Vagina (tissue), 2 donors: ENCODE data around the gene SLC28A2. TPM values are rescaled to one million over a fixed set of nuclear protein-coding genes. Genes with fewer than 3 reads are reported as not detected.
"Not testable (repeated sequence)": the region's sequence is repeated elsewhere in the genome, so short reads cannot be mapped to it uniquely, and the experiment has no call there.

ENCODE experiments used
- DNase-seq, 2 donors: peaks; one replicate each; pipeline ENCODE4 v3.0.0-alpha.2; 2017; ENCODE audit errors: extremely low spot score in 2 of 2
- H3K27ac ChIP-seq: fragments of 200-600 bp; sonication (generic); one replicate; pipeline ENCODE4 v1.5.1; 2019
- H3K27me3 ChIP-seq: fragments of 200-600 bp; sonication (generic); one replicate; pipeline ENCODE4 v1.5.1; 2019
- H3K36me3 ChIP-seq, 2 donors: fragments of 200-600 bp; sonication (generic); one replicate each; pipeline ENCODE4 v1.5.1; 2017 to 2019
- H3K4me1 ChIP-seq: fragments of 200-600 bp; sonication (generic); one replicate; pipeline ENCODE4 v1.5.1; 2019
- H3K4me3 ChIP-seq, 2 donors: fragments of 200-600 bp; sonication (generic); 1 replicate in 1 of 2; 2 replicates in 1 of 2; pipeline ENCODE4 v1.5.1; 2016 to 2019
- H3K9me3 ChIP-seq: fragments of 200-600 bp; sonication (generic); one replicate; pipeline ENCODE4 v1.5.1; 2019
- POLR2A ChIP-seq, 2 donors: fragments of 450-650 bp; IDR thresholded peaks; one replicate each; pipeline ENCODE4 v1.6.1; 2017; ENCODE audit warnings: antibody characterized with exemption in 2 of 2, mild to moderate bottlenecking in 2 of 2, moderate library complexity in 2 of 2
- POLR2AphosphoS5 ChIP-seq, 2 donors: sonication (generic); formaldehyde crosslinking; IDR thresholded peaks; one replicate each; pipeline ENCODE4 v1.9.0; 2017; ENCODE audit warnings: antibody characterized with exemption in 2 of 2, mild to moderate bottlenecking in 2 of 2, low read depth in 1 of 2; ENCODE audit not compliant: insufficient read depth in 1 of 2
- intact Hi-C: fragments of 100-400 bp; cut with DNase I; formaldehyde crosslinking; loops from one replicate; pipeline ENCODE4 v1.15.1; 2023
- total RNA-seq: library from RNA; depleted of rRNA; stranded (reverse); fragments of >200 nt; gene quantifications from one replicate; pipeline ENCODE4 v1.2.3, GENCODE V29; 2016
- TF ChIP-seq, protein P1 (sequence below), 3 experiments: fragments of 450-650 bp in 2 of 3; fragments of 200-600 bp in 1 of 3; sonication (generic) in 1 of 3; IDR thresholded peaks; one replicate each; pipeline ENCODE4 v1.5.1; 2017 to 2019; ENCODE audit warnings: antibody characterized with exemption in 3 of 3, mild to moderate bottlenecking in 2 of 3, moderate library complexity in 2 of 3

SLC28A2 gene
- total RNA-seq, 1 donor from 2014 or later: not detected

- no peaks in the 10 kb centered on the region for H3K4me1 ChIP-seq
- no peak overlapping the region for H3K4me3 ChIP-seq
- intact Hi-C loops: no loop called here
- no peak overlapping the region for H3K27ac ChIP-seq
- DNase-seq: no peak
- no peaks in the 10 kb centered on the region for H3K36me3 ChIP-seq
- H3K27me3 ChIP-seq: no peaks in the 10 kb centered on the region
- peaks cover 24% of the 10 kb centered on the region for H3K9me3 ChIP-seq
- TF ChIP-seq POLR2AphosphoS5 (IDR thresholded peaks at IDR 0.05; ENCODE audit: insufficient read depth in 1 of 2, low read depth in 1 of 2) (no peak), POLR2A (IDR thresholded peaks at IDR 0.05) (no peak)
- TF ChIP-seq, protein P1, sequence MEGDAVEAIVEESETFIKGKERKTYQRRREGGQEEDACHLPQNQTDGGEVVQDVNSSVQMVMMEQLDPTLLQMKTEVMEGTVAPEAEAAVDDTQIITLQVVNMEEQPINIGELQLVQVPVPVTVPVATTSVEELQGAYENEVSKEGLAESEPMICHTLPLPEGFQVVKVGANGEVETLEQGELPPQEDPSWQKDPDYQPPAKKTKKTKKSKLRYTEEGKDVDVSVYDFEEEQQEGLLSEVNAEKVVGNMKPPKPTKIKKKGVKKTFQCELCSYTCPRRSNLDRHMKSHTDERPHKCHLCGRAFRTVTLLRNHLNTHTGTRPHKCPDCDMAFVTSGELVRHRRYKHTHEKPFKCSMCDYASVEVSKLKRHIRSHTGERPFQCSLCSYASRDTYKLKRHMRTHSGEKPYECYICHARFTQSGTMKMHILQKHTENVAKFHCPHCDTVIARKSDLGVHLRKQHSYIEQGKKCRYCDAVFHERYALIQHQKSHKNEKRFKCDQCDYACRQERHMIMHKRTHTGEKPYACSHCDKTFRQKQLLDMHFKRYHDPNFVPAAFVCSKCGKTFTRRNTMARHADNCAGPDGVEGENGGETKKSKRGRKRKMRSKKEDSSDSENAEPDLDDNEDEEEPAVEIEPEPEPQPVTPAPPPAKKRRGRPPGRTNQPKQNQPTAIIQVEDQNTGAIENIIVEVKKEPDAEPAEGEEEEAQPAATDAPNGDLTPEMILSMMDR (IDR thresholded peaks at IDR 0.05): no peak
Observed at GRCh38 chr15:45242289-45242688, 9.7 kb upstream of the SLC28A2 start.

DNA sequence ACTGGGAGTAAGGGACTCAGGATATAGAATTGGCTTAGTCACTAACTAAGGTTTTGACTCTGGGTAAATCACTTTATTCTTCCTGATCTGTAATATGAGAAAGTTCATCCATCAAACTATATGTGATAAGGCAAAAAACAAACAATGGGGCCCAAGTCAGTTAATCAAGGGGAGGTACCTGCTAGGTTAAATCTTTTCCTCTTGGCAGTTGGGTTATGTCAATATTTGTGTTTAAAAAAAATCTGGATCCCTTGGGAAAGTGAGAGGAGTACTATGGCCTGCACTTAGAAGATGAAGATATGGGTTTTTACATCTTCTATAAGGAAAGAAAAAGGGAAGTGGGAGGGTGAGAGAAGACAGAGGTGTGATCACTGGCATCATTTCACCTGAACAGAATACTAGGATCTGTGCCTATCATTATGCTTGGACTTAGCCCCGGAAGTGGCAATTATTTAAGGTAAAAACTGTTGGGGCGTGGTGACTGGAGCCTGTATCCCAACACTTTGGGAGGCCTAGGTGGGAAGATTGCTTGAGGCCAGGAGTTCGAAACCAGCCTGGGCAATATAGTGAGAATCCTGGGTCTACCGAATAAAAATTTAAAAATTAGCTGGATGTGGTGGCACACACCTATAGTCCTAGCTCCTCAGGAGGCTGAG is 2.8 kb upstream of the SLC28A2 start:
- intact Hi-C loops: no loop called here
- TF ChIP-seq, protein P1 (IDR thresholded peaks at IDR 0.05): no peak
- TF ChIP-seq POLR2A (IDR thresholded peaks at IDR 0.05): no peak
- no peak for TF ChIP-seq POLR2AphosphoS5 (IDR thresholded peaks at IDR 0.05; ENCODE audit: insufficient read depth in 1 of 2, low read depth in 1 of 2)
- Histone ChIP-seq H3K4me3 (no peak overlapping the region), H3K27me3 (no peaks in the 10 kb centered on the region), H3K9me3 (no peaks in the 10 kb centered on the region), H3K27ac (no peak overlapping the region), H3K4me1 (no peaks in the 10 kb centered on the region), H3K36me3 (no peaks in the 10 kb centered on the region)
- no peak for DNase-seq

DNA sequence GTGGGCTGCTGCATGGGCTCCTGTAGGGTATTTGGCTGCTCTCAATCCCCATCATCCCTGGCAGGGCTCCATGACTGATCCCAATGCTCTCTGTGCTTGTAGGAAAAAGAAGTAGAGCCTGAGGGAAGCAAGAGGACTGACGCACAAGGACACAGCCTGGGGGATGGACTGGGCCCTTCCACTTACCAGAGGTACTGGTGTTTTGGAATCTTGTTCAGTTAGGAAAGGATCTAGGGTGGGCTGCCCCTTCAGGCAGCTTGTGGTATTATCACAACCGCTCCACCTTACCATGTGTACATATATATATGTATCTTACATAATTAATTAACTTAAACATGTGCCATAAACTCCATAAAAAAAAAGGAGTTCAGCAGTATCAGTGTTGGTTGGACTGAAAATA is 1.3 kb downstream of the SLC28A2 start:
- intact Hi-C loops: no loop called here
- Histone ChIP-seq H3K27me3 (no peaks in the 10 kb centered on the region), H3K4me1 (no peaks in the 10 kb centered on the region), H3K4me3 (no peak overlapping the region), H3K27ac (no peak overlapping the region), H3K9me3 (no peaks in the 10 kb centered on the region), H3K36me3 (no peaks in the 10 kb centered on the region)
- no peak for TF ChIP-seq POLR2AphosphoS5 (IDR thresholded peaks at IDR 0.05; ENCODE audit: insufficient read depth in 1 of 2, low read depth in 1 of 2)
- TF ChIP-seq, protein P1 (IDR thresholded peaks at IDR 0.05): no peak
- no peak for TF ChIP-seq POLR2A (IDR thresholded peaks at IDR 0.05)
- no peak for DNase-seq

DNA sequence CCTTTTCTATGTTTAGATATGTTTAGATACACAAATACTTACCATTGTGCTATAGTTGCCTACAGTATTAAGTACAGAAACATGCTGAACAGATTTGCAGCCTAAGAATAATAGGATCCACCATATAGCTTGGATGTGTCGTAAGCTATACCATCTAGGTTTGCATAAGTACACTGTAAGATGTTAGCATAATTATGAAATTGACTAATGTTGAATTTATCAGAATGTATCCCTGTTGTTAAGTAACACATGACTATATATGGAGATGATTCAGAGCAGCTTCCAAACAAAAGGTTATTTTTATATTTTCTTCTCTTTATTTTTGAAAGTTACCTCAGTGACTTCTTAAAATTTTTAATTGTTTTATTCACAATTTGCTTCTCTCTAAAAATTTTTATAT is 2.4 kb downstream of the SLC28A2 start:
- DNase-seq: no peak
- Histone ChIP-seq H3K27ac (no peak overlapping the region), H3K36me3 (no peaks in the 10 kb centered on the region), H3K4me3 (no peak overlapping the region), H3K9me3 (no peaks in the 10 kb centered on the region), H3K27me3 (no peaks in the 10 kb centered on the region), H3K4me1 (no peaks in the 10 kb centered on the region)
- TF ChIP-seq POLR2A (IDR thresholded peaks at IDR 0.05) (no peak), POLR2AphosphoS5 (IDR thresholded peaks at IDR 0.05; ENCODE audit: insufficient read depth in 1 of 2, low read depth in 1 of 2) (no peak)
- TF ChIP-seq, protein P1 (IDR thresholded peaks at IDR 0.05): no peak
- intact Hi-C loops: no loop called here

DNA sequence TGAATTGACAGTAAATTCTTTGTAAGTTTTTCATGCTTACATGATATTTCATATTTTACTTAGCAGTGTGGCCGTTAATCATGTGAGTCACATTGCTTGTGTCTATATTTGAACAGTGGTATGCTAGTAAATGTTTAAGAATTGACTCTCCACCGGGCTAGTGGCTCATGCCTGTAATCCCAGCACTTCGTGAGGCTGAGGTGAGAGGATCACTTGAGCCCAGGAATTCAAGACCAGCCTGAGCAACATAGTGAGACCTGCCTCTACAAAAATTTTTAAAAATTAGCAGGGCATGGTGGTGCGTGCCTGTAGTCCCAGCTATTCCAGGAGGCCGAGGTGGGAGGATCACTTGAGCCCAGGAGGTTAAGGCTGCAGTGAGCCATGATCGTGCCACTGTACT is 2.8 kb downstream of the SLC28A2 start:
- H3K4me1 ChIP-seq, H3K27me3 ChIP-seq, H3K4me3 ChIP-seq, H3K27ac ChIP-seq, DNase-seq, H3K9me3 ChIP-seq, intact Hi-C loops, H3K36me3 ChIP-seq: not testable (repeated sequence)
